AG09309 (cell line): Measurements from ENCODE around the gene HS2ST1.

Source experiments
- DNase-seq: peaks from one replicate; pipeline ENCODE4 v3.0.0-alpha.2; 2010; ENCODE audit warnings: low read depth
- H3K4me3 ChIP-seq: 2 replicates; pipeline ENCODE4 v1.5.1; 2011; ENCODE audit warnings: mild to moderate bottlenecking, low read depth, low read length, moderate library complexity; ENCODE audit not compliant: control insufficient read depth
- CTCF ChIP-seq: IDR thresholded peaks from 2 replicates; pipeline ENCODE4 v1.5.1; 2011; ENCODE audit warnings: mild to moderate bottlenecking, low read depth, low read length, inconsistent platforms; ENCODE audit not compliant: insufficient read depth, control insufficient read depth; ENCODE audit errors: missing control alignments

HS2ST1 gene

GRCh38 chr1:87130438-87130837, 216.0 kb downstream of the HS2ST1 start:
- no peak for TF ChIP-seq CTCF
- H3K4me3 ChIP-seq: no peak overlapping the region
- no peak for DNase-seq

- TF ChIP-seq CTCF: peak; percentile 97
- peak overlapping the region; percentile 35 for H3K4me3 ChIP-seq
- DNase-seq: no peak
Observed at GRCh38 chr1:87131809-87132283, 217.4 kb downstream of the HS2ST1 start.

- DNase-seq: no peak
- no peak for TF ChIP-seq CTCF
- no peak overlapping the region for H3K4me3 ChIP-seq
Observed at GRCh38 chr1:87132284-87132870, 217.9 kb downstream of the HS2ST1 start.

GRCh38 chr1:87134061-87134460, 219.6 kb downstream of the HS2ST1 start:
- no peak for TF ChIP-seq CTCF
- no peak overlapping the region for H3K4me3 ChIP-seq
- DNase-seq: no peak

GRCh38 chr1:87134625-87135328, 220.3 kb downstream of the HS2ST1 start:
- no peak overlapping the region for H3K4me3 ChIP-seq
- DNase-seq: no peak
- TF ChIP-seq CTCF: no peak

- no peak for DNase-seq
- no peak overlapping the region for H3K4me3 ChIP-seq
- TF ChIP-seq CTCF: no peak
Observed at GRCh38 chr1:87135329-87135712, 220.9 kb downstream of the HS2ST1 start.
